Activated naive CD8-positive, alpha-beta T cell treated with anti-CD3 and anti-CD28 coated beads for 36 hours (primary cell): Measurements from ENCODE around the gene OTOS. TPM values are rescaled to one million over a fixed set of nuclear protein-coding genes. Genes with fewer than 3 reads are reported as not detected.

Experiments
- DNase-seq: peaks from one replicate; pipeline ENCODE4 v3.0.0; 2021
- H3K27ac Mint-ChIP-seq: one replicate; pipeline ENCODE4 v1.8.0; 2022; ENCODE audit warnings: mild to moderate bottlenecking, moderate library complexity, mixed read lengths
- H3K27me3 Mint-ChIP-seq: one replicate; pipeline ENCODE4 v1.8.0; 2022; ENCODE audit warnings: mild to moderate bottlenecking, mixed read lengths
- H3K36me3 Mint-ChIP-seq: one replicate; pipeline ENCODE4 v1.8.0; 2021; ENCODE audit warnings: mild to moderate bottlenecking, mixed read lengths
- H3K4me1 Mint-ChIP-seq: one replicate; pipeline ENCODE4 v1.8.0; 2021; ENCODE audit warnings: mixed read lengths
- H3K4me3 Mint-ChIP-seq: one replicate; pipeline ENCODE4 v1.8.0; 2022; ENCODE audit warnings: mild to moderate bottlenecking, moderate library complexity, mixed read lengths
- H3K9me3 Mint-ChIP-seq: one replicate; pipeline ENCODE4 v1.8.0; 2022; ENCODE audit warnings: mixed read lengths
- total RNA-seq, 2 experiments: library from RNA; stranded (reverse); gene quantifications; one replicate each; pipeline ENCODE4 v1.2.3, GENCODE V29; 2021

The OTOS gene
- total RNA-seq, 2 experiments from 2014 or later: not detected

- Mint-ChIP-seq H3K36me3 (no peaks in the 10 kb centered on the region), H3K27ac (no peak overlapping the region)
Measured at GRCh38 chr2:240111253-240111652, 29.2 kb downstream of the OTOS start.

GRCh38 chr2:240109386-240109785 is 31.1 kb downstream of the OTOS start:
- no peak for DNase-seq
- Mint-ChIP-seq H3K36me3 (no peaks in the 10 kb centered on the region), H3K27ac (no peak overlapping the region), H3K4me1 (no peaks in the 10 kb centered on the region), H3K4me3 (no peak overlapping the region), H3K9me3 (no peaks in the 10 kb centered on the region), H3K27me3 (peaks cover 11% of the 10 kb centered on the region)

More at GRCh38 chr2:240111253-240111652, 29.2 kb downstream of the OTOS start:
- DNase-seq: no peak
- Mint-ChIP-seq H3K4me3 (no peak overlapping the region), H3K4me1 (no peaks in the 10 kb centered on the region), H3K27me3 (peaks cover 20% of the 10 kb centered on the region), H3K9me3 (no peaks in the 10 kb centered on the region)

- DNase-seq: no peak
- Mint-ChIP-seq H3K4me1 (no peaks in the 10 kb centered on the region), H3K27me3 (peaks cover 6% of the 10 kb centered on the region), H3K36me3 (no peaks in the 10 kb centered on the region), H3K4me3 (no peak overlapping the region), H3K9me3 (no peaks in the 10 kb centered on the region), H3K27ac (no peak overlapping the region)
Measured at GRCh38 chr2:240107477-240107796, 33.0 kb downstream of the OTOS start.

DNA sequence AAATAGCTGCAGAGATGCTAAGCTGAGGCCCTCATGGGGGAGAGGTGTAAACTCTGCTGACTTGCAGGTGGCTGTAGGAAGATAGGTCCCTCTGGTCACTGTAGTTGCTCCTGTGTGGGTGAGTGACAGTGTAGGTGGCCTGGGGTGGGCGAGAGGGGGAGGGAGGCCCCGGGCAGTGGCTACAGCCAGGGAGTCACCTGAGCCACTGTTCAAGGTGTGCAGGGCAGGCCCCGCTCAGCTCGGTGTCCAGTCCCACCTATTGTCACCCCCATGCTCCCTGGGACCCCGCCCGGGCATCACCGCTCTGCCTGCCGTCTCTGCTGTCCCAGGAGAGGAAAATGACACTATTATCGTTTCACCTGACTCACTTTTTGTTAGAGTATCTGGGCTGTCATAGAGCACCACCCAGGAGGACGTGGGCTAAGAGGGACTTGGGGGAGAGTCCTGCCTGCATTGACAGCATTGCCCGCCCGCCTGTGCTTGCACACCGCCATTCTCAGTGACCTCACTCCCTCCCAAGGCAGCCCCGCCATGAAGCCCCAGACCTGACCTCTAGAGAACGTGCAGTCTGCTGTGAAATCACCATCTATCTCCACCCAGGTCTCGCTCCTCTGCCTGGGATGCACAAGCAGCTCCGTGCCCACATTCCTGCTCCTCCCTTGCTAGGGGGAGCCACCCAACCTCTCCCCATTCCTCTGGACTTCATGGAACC is 33.5 kb downstream of the OTOS start:
- H3K4me3 Mint-ChIP-seq: no peak overlapping the region
- no peak overlapping the region for H3K27ac Mint-ChIP-seq
- no peaks in the 10 kb centered on the region for H3K4me1 Mint-ChIP-seq

GRCh38 chr2:240105982-240106381 is 34.5 kb downstream of the OTOS start:
- DNase-seq: no peak
- Mint-ChIP-seq H3K4me3 (no peak overlapping the region), H3K27ac (no peak overlapping the region), H3K36me3 (no peaks in the 10 kb centered on the region), H3K27me3 (peaks cover 13% of the 10 kb centered on the region), H3K9me3 (no peaks in the 10 kb centered on the region), H3K4me1 (no peaks in the 10 kb centered on the region)

More for the DNA sequence above, 33.5 kb downstream of the OTOS start:
- no peaks in the 10 kb centered on the region for H3K36me3 Mint-ChIP-seq
- H3K9me3 Mint-ChIP-seq: no peaks in the 10 kb centered on the region
- peaks cover 7% of the 10 kb centered on the region for H3K27me3 Mint-ChIP-seq
- DNase-seq: no peak

DNA sequence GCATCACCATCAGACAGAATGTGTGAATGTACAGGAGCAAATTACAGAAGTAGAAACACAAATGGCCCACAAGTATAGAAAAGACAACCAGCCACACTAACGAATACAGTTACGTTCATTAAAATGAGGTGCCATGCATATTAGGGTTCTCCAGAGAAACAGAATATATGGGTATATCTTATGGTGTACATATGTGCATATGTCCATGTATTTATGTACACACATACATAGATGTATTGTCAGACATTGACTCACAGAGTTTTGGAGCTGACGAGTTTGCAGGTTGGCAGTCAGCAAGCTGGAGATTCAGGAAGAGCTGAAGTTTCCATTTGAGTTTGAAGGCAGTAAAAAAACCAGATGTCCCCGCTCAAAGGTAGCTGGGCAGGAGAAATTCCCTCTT is 37.3 kb downstream of the OTOS start:
- Mint-ChIP-seq H3K4me1 (no peaks in the 10 kb centered on the region), H3K27ac (no peak overlapping the region), H3K9me3 (peaks cover 2% of the 10 kb centered on the region), H3K27me3 (peaks cover 40% of the 10 kb centered on the region), H3K36me3 (no peaks in the 10 kb centered on the region), H3K4me3 (no peak overlapping the region)
- no peak for DNase-seq

DNA sequence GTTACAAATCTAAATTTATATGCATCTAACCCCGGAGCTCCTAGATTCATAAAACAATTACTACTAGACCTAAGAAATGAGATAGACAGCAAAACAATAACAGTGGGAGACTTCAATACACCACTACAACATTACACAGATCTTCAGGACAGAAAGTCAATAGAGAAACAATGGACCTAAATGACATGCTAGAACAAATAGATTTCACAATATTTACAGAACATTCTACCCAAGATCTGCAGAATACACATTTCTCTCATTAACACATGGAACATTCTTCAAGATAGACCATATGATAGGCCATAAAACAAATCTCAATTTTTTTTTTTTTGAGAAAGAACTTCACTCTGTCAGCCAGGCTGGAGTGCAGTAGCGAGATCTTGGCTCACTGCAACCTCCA is 42.1 kb downstream of the OTOS start:
- no peaks in the 10 kb centered on the region for H3K36me3 Mint-ChIP-seq
- H3K4me3 Mint-ChIP-seq: no peak overlapping the region
- peaks cover 85% of the 10 kb centered on the region for H3K27me3 Mint-ChIP-seq

GRCh38 chr2:240095556-240096523 is 44.6 kb downstream of the OTOS start:
- no peak for DNase-seq
- Mint-ChIP-seq H3K4me3 (no peak overlapping the region), H3K4me1 (no peaks in the 10 kb centered on the region), H3K36me3 (no peaks in the 10 kb centered on the region), H3K9me3 (peaks cover 4% of the 10 kb centered on the region), H3K27ac (no peak overlapping the region), H3K27me3 (peaks cover 84% of the 10 kb centered on the region)

More for the DNA sequence above, 42.1 kb downstream of the OTOS start:
- Mint-ChIP-seq H3K27ac (no peak overlapping the region), H3K9me3 (peaks cover 4% of the 10 kb centered on the region), H3K4me1 (no peaks in the 10 kb centered on the region)
- DNase-seq: no peak

GRCh38 chr2:240089306-240089705 is 51.2 kb downstream of the OTOS start:
- H3K27me3 Mint-ChIP-seq: peaks cover 62% of the 10 kb centered on the region
- peaks cover 12% of the 10 kb centered on the region for H3K9me3 Mint-ChIP-seq
- no peak overlapping the region for H3K4me3 Mint-ChIP-seq
- H3K36me3 Mint-ChIP-seq: peaks cover 2% of the 10 kb centered on the region
- no peaks in the 10 kb centered on the region for H3K4me1 Mint-ChIP-seq
- DNase-seq: no peak
- H3K27ac Mint-ChIP-seq: no peak overlapping the region

Other genes with a start within 250 kb of the OTOS start
- 100 to 1,000 TPM; 174 to 180 TPM for gene NDUFA10, start 115.3 kb downstream of the OTOS start, total RNA-seq
- not detected for gene OR6B2, start 110.2 kb downstream of the OTOS start, total RNA-seq
- not detected for gene OR6B3, start 87.1 kb downstream of the OTOS start, total RNA-seq
- 100 to 1,000 TPM; 155 to 158 TPM for gene COPS9, start 4.4 kb downstream of the OTOS start, total RNA-seq